Measurements from ENCODE around the gene ZNF512. TPM values are rescaled to one million over a fixed set of nuclear protein-coding genes. Genes with fewer than 3 reads are reported as not detected.

Gene ZNF512
- total RNA-seq (2022; extraction: Qiagen RNA extraction): 16.5 to 22.9 TPM (median 18.7 TPM) in 5 replicates

GRCh38 chr2:27582695-27583389 lies at the start of gene ZNF512:
ZNF512 (plus strand) TSS chr2:27583042; CDS start chr2:27583113, 71 bp downstream.

GRCh38 chr2:27628767-27629709 lies 46.2 kb downstream of the ZNF512 start, which contains the start of the genes CCDC121 and GPN1:
CCDC121 (minus strand) TSS chr2:27629012; CDS start chr2:27627799, 1,213 bp downstream.
GPN1 (plus strand) TSS chr2:27629050; CDS start chr2:27629059, 9 bp downstream.

DNA sequence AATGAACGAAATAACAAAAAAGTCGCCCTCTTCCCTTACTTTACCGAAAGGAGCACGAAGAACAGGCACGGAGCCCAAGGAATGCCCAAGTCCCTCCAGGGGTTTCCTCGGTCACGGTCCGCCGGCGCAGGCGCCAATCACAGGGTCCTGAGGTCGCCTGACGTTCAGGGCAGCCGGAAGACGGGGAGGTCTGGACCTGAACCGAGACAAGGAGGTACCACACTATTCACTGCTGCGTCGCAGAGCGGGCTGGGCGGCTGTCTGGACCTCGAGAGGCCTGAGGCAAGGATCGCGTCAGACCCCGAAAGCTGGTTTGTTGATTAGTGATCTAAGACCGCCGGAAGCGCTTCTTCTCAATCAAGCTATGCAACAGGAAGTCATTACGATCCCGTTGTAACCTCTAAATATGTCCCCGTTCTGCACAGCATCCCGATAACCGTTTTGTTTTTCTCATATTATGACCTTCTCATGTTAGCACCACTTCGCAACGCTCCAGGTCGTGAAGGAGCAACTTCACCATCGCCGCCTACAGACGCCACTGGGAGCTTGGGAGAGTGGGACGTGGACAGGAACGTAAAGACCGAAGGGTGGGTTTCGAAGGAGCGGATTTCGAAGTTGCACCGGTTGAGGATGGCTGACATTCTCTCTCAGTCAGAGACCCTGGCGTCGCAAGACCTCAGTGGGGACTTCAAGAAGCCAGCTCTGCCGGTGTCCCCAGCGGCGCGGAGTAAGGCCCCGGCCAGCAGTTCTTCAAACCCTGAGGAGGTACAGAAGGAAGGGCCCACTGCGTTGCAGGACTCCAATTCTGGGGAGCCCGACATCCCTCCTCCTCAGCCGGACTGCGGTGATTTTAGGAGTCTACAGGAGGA lies 80.7 kb downstream of the ZNF512 start, which contains the start of the genes SLC4A1AP and SUPT7L:
SLC4A1AP (plus strand) TSS at position 605 of the 869 bp plus-strand sequence; CDS start at position 631, 26 bp downstream.
SUPT7L (minus strand) TSS at position 330 of the 869 bp plus-strand sequence. CDS start 1,422 bp downstream, outside the sequence.

Other genes with a start within 250 kb of the ZNF512 start
- gene GTF3C2, start 226.3 kb upstream of the ZNF512 start, total RNA-seq (2022; extraction: Qiagen RNA extraction): 55.6 to 63.4 TPM (median 59.3 TPM) in 5 replicates
- gene EIF2B4, start 212.7 kb upstream of the ZNF512 start, total RNA-seq (2022; extraction: Qiagen RNA extraction): 54.9 to 59.4 TPM (median 55.5 TPM) in 5 replicates
- 141 to 146 TPM (median 144 TPM) in 5 replicates for gene SNX17, start 212.4 kb upstream of the ZNF512 start, total RNA-seq (2022; extraction: Qiagen RNA extraction)
- gene ZNF513, start 202.3 kb upstream of the ZNF512 start, total RNA-seq (2022; extraction: Qiagen RNA extraction): 12.9 to 14.5 TPM (median 13.6 TPM) in 5 replicates
- gene PPM1G, start 173.5 kb upstream of the ZNF512 start, total RNA-seq (2022; extraction: Qiagen RNA extraction): 152 to 168 TPM (median 161 TPM) in 5 replicates
- gene NRBP1, start 154.4 kb upstream of the ZNF512 start, total RNA-seq (2022; extraction: Qiagen RNA extraction): 126 to 136 TPM (median 129 TPM) in 5 replicates
- gene KRTCAP3, start 140.7 kb upstream of the ZNF512 start, total RNA-seq (2022; extraction: Qiagen RNA extraction): 0.45 to 1.2 TPM (median 0.62 TPM) in 5 replicates
- 7.0 to 9.7 TPM (median 8.2 TPM) in 5 replicates for gene IFT172, start 93.3 kb upstream of the ZNF512 start, total RNA-seq (2022; extraction: Qiagen RNA extraction)
- 3.5 to 5.8 TPM (median 4.4 TPM) in 5 replicates for gene FNDC4, start 87.8 kb upstream of the ZNF512 start, total RNA-seq (2022; extraction: Qiagen RNA extraction)
- gene GCKR, start 86.2 kb upstream of the ZNF512 start, total RNA-seq (2022; extraction: Qiagen RNA extraction): 0.09 to 0.84 TPM (median 0.29 TPM) in 4 of 5 replicates, not detected in the other
- gene CCDC121, start 46.0 kb downstream of the ZNF512 start, total RNA-seq (2022; extraction: Qiagen RNA extraction): 3.3 to 5.0 TPM (median 3.7 TPM) in 5 replicates
- 57.0 to 65.3 TPM (median 59.1 TPM) in 5 replicates for gene GPN1, start 46.0 kb downstream of the ZNF512 start, total RNA-seq (2022; extraction: Qiagen RNA extraction)
- 29.5 to 33.4 TPM (median 31.9 TPM) in 5 replicates for gene SUPT7L, start 80.6 kb downstream of the ZNF512 start, total RNA-seq (2022; extraction: Qiagen RNA extraction)
- gene SLC4A1AP, start 80.8 kb downstream of the ZNF512 start, total RNA-seq (2022; extraction: Qiagen RNA extraction): 27.0 to 40.2 TPM (median 29.0 TPM) in 5 replicates
- gene MRPL33, start 188.7 kb downstream of the ZNF512 start, total RNA-seq (2022; extraction: Qiagen RNA extraction): 330 to 445 TPM (median 338 TPM) in 5 replicates

Data from A549 treated with Hydrocortisone at 1 μM for 4 hours (cell line).